Fibroblast of peridontal ligament (primary cell): ENCODE data around the gene ZNF653.
"Not testable (repeated sequence)": the region's sequence is repeated elsewhere in the genome, so short reads cannot be mapped to it uniquely, and the experiment has no call there.

Source experiments
- DNase-seq: peaks from one replicate; pipeline ENCODE4 v3.0.0-alpha.2; 2010; ENCODE audit errors: extremely low read depth

Gene ZNF653

GRCh38 chr19:11456659-11457058 is 49.0 kb downstream of the ZNF653 start:
- DNase-seq, result no peak

GRCh38 chr19:11455233-11455554 is 50.4 kb downstream of the ZNF653 start:
- not testable (repeated sequence) for DNase-seq

DNA sequence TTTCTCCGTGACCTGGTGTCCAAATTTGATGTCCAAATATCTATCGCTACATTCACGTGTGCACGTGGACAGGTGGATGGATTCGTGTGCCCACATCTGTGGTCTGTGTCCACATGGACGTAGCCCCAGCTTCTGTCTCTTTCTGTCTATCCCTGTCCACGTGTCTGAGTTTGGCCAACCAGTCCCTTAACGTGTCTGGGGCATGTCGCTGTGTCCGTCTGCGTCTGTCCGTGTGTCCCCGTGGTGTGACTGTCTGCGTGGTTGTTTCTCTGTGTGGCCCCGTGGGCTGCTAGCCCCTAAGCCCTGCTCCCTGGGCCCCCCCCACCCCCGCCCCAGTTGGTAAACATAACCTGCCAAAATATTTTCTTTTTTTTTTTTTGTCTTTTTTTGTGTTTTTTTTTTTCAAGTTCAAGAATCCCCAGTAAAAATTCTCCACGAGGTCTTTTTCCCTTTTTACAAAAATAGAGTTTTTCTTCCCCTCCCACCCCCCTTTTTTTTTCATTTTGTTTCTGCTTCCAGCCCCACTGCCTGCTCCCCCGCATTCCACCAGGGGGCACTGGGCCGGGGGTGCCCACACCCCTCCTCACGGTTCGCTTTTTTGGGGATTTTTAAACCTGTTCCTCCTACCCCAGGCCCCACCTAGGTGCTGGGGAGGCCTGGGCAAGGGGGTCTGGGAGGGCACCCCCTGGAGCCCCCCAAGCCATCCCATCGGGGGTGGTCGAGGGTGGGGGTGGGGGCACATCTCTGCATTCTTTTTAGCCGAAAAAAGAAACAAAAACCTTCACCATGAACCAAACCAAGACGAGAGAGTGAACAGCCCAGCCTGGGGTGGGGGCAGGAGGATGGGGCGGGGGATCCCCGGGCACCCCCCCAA is 51.9 kb downstream of the ZNF653 start:
- no peak for DNase-seq

GRCh38 chr19:11452620-11453310 is 52.9 kb downstream of the ZNF653 start:
- DNase-seq, result no peak

- no peak for DNase-seq
Observed at GRCh38 chr19:11451871-11452619, 53.6 kb downstream of the ZNF653 start.

DNA sequence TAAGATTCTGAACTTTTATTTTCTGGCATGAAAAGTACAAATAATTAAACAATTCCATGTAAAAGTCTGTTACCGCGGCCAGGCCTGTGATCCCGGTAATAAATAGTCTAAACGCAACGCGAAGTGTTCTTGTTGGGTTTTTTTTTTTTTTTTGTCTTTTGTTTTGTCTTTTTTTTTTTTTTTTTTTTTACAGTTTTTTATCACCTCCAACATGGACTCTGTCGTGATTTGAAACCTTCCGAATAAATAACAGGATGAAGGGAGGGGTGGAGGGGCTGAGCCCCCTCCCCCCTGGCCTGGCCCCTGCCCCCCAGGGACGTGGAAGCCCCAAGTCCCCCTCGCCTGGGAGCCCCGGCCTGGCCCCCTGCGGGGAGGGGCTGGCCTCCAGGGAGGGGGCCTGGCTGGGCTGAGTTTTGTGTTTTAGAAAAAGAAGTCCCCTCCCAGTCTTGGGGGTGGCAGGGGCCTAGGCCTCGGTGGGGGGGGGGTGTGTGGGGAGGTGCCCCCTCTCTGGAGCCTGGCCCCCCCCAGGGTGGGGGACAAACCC is 54.2 kb downstream of the ZNF653 start:
- DNase-seq, result no peak

GRCh38 chr19:11450570-11451326 is 54.9 kb downstream of the ZNF653 start:
- DNase-seq, result no peak

GRCh38 chr19:11448923-11449554 is 56.6 kb downstream of the ZNF653 start:
- DNase-seq, result no peak

DNA sequence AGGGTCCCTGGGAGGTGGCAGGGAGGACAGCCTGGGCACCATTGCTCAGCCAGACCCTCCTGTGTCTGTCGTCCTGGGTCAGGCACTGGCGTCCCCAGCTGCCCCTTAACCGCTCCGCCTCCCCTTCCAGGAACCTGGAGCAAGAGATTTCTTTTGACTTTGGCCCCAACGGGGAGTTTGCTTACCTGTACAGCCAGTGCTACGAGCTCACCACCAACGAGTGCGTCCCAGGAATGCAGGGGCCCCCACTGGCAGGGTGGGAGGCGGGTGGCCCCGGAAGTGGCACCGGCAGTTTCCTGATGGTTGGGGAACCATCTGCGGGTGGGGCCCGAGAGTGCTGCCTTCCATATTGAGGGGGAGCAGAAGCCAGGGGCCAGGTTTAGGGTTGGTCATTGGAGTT is 57.2 kb downstream of the ZNF653 start:
- no peak for DNase-seq

DNA sequence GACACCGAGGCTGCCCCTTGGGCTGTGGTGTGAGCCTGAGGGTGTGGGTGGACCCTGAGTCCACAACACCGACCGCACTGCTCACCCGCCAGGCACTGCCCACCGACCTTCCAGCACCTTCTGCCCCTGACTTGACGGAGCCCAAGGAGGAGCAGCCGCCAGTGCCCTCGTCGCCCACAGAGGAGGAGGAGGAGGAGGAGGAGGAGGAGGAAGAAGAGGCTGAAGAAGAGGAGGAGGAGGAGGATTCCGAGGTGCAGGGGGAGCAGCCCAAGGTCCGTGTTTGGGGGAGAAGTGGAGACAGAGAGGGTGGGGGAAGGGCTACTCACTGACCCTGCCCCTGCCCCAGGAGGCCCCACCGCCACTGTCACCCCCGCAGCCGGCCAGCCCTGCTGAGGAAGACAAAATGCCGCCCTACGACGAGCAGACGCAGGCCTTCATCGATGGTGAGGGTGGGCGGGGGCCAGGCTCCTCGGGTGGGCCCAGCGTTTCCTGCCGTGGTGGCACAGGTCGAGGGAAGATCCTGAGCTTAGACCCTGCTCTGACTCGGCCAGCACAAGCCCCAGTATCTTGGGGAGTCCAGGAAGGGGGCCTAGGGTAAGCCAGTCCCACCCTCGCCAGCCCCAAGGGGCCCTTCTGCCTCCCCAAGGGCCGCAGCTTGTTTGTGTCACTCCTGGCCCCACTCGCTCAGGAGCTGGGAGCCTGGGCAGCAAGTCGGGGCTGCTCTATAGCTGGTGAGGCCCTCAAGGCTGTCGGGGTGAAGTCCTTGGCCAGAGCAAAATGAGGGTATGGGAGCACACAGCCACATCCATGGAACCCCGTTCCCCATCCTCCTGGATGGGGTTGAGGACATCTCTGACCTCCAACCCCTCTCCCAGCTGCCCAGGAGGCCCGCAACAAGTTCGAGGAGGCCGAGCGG is 58.0 kb downstream of the ZNF653 start:
- DNase-seq, result no peak

- peak; percentile 10 for DNase-seq
Observed at GRCh38 chr19:11446652-11447301, 58.9 kb downstream of the ZNF653 start.

- DNase-seq, result no peak
Observed at GRCh38 chr19:11446271-11446651, 59.4 kb downstream of the ZNF653 start.

- no peak for DNase-seq
Observed at GRCh38 chr19:11445141-11445540, 60.5 kb downstream of the ZNF653 start.

DNA sequence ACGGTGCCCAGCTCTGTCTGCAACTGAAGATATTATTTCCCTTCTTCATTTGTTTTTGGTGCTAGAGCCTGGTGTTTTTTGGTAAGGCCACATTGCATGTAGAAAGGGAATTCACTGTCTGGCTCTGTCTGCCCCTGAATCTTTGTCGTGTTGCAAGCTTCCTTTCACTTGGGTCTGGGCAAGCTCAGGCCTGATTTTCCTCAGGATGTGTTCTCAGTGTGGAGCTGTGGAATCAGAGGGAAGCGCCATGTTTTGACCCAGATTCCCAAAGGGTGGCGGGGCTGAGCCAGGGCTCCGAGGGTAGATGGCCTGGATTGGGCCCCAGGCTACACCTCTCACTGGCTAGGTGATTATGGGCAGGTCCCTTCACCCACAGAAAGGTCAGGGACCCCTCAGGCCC is 61.6 kb downstream of the ZNF653 start:
- DNase-seq, result no peak

DNA sequence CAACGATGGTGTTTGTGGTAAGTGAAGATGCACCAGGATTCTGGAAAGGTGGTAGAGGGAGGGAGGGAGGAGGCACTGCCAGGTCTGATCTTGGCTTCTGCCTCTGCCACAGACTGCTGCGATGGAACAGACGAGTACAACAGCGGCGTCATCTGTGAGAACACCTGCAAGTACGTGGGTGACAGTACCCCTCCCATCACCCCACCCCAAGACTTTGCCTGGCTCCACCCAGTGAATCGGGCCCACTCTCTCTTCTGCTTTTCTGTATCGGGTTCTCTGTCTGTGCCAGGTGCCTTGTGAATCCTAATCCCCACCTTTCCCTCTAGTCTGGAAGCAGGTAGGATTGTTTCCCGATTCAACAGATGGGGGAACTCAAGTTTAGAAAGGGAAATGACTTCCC is 67.7 kb downstream of the ZNF653 start:
- DNase-seq, result no peak

- no peak for DNase-seq
Observed at GRCh38 chr19:11435833-11436313, 69.8 kb downstream of the ZNF653 start.

- DNase-seq, result peak; percentile 100
Observed at GRCh38 chr19:11435057-11435832, 70.4 kb downstream of the ZNF653 start, which contains the start of the genes ODAD3 and PRKCSH. TSS of gene ODAD3 (minus strand) at chr19:11435121. CDS start at chr19:11435016, 105 bp downstream. TSS of gene PRKCSH (plus strand) at chr19:11435635. CDS start at chr19:11436118, 483 bp downstream.

GRCh38 chr19:11434703-11435056 is 71.0 kb downstream of the ZNF653 start:
- DNase-seq, result no peak
